ENCODE measurements around the gene PRODH.
"Not testable (repeated sequence)": the region's sequence is repeated elsewhere in the genome, so short reads cannot be mapped to it uniquely, and the experiment has no call there.

PRODH gene

DNA sequence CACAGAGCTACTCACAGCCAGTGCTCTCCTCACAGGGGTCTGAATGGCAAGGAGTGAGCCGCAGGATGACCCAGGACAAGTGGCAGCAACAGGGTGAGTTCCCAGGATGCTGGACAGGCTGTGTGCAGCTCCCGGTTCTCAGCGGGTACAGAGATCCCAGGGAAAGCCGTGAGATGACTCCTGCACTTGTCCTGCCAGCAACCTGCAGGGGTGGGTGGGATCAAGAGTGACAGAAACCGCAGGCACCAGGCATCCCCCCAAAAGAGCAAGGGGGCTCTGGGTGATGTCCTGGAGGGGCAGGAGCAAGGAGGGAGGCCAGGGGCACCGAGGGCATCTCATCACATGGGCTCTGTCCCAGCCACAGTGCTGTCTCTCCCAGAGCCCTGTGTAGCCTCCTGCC, 15.9 kb upstream of the PRODH start:
- H3K36me3 ChIP-seq (ENCODE audit: low read length) = no peaks in the 10 kb centered on the region
- no peaks in the 10 kb centered on the region for H3F3A ChIP-seq (ENCODE audit: insufficient read depth)
- H4K20me1 ChIP-seq (ENCODE audit: low read depth, low read length) = no peaks in the 10 kb centered on the region
- H3K27ac ChIP-seq (ENCODE audit: low read depth, low read length) = no peak overlapping the region
- no peak overlapping the region for H3K4me3 ChIP-seq (ENCODE audit: insufficient read depth, low read length, poor library complexity, severe bottlenecking)
- no peaks in the 10 kb centered on the region for H3K9me2 ChIP-seq (replicated peaks; ENCODE audit: insufficient read depth, low read length)
- H3K9me3 ChIP-seq (ENCODE audit: insufficient read depth, low read length) = no peaks in the 10 kb centered on the region
- H3K4me2 ChIP-seq (ENCODE audit: low read depth, low read length, poor library complexity, severe bottlenecking) = no peak overlapping the region
- no peaks in the 10 kb centered on the region for H3K79me2 ChIP-seq (ENCODE audit: insufficient read depth, low read length)
- H3K9ac ChIP-seq (ENCODE audit: low read length) = no peak overlapping the region
- no peak overlapping the region for H2AFZ ChIP-seq (ENCODE audit: low read depth, low read length, severe bottlenecking)
- TF ChIP-seq, protein P1, sequence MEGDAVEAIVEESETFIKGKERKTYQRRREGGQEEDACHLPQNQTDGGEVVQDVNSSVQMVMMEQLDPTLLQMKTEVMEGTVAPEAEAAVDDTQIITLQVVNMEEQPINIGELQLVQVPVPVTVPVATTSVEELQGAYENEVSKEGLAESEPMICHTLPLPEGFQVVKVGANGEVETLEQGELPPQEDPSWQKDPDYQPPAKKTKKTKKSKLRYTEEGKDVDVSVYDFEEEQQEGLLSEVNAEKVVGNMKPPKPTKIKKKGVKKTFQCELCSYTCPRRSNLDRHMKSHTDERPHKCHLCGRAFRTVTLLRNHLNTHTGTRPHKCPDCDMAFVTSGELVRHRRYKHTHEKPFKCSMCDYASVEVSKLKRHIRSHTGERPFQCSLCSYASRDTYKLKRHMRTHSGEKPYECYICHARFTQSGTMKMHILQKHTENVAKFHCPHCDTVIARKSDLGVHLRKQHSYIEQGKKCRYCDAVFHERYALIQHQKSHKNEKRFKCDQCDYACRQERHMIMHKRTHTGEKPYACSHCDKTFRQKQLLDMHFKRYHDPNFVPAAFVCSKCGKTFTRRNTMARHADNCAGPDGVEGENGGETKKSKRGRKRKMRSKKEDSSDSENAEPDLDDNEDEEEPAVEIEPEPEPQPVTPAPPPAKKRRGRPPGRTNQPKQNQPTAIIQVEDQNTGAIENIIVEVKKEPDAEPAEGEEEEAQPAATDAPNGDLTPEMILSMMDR (IDR thresholded peaks at IDR 0.05; ENCODE audit: insufficient read depth, low read length, poor library complexity, severe bottlenecking) = no peak
- TF ChIP-seq EZH2phosphoT487 (conservative IDR thresholded peaks at IDR 0.05; ENCODE audit: low read length) = no peak
- H3K27me3 ChIP-seq (ENCODE audit: low read length) = no peaks in the 10 kb centered on the region

DNA sequence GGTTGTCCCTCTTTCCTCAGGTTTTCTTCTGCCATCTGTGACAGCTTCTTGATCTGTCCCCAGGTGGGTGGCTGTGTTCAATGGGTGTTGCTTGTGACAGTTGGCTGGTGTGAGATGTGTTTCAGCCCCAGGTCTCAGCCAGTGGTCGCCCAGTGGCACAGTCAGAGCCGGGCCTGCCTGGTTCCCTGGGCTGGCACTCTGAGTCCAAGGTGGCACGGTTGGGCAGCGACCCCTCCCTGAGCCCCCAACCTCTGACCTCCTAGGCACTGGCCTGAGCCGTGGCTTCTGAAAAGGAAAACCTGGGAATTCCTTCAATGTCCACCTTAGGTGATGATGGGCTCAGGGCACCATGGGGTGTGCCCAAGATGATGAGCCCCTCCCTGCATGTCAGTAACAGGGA, 14.0 kb upstream of the PRODH start:
- H3K4me3 ChIP-seq (ENCODE audit: insufficient read depth, low read length, poor library complexity, severe bottlenecking) = no peak overlapping the region
- no peaks in the 10 kb centered on the region for H3K27me3 ChIP-seq (ENCODE audit: low read length)
- no peaks in the 10 kb centered on the region for H3F3A ChIP-seq (ENCODE audit: insufficient read depth)
- H3K9ac ChIP-seq (ENCODE audit: low read length) = no peak overlapping the region
- H4K20me1 ChIP-seq (ENCODE audit: low read depth, low read length) = no peaks in the 10 kb centered on the region
- no peak overlapping the region for H3K27ac ChIP-seq (ENCODE audit: low read depth, low read length)
- H2AFZ ChIP-seq (ENCODE audit: low read depth, low read length, severe bottlenecking) = no peak overlapping the region
- no peak overlapping the region for H3K4me2 ChIP-seq (ENCODE audit: low read depth, low read length, poor library complexity, severe bottlenecking)
- H3K9me2 ChIP-seq (replicated peaks; ENCODE audit: insufficient read depth, low read length) = no peaks in the 10 kb centered on the region
- H3K9me3 ChIP-seq (ENCODE audit: insufficient read depth, low read length) = no peaks in the 10 kb centered on the region
- no peaks in the 10 kb centered on the region for H3K79me2 ChIP-seq (ENCODE audit: insufficient read depth, low read length)
- no peaks in the 10 kb centered on the region for H3K36me3 ChIP-seq (ENCODE audit: low read length)
- no peak for TF ChIP-seq EZH2phosphoT487 (conservative IDR thresholded peaks at IDR 0.05; ENCODE audit: low read length)
- TF ChIP-seq, protein P1 (IDR thresholded peaks at IDR 0.05; ENCODE audit: insufficient read depth, low read length, poor library complexity, severe bottlenecking) = no peak

DNA sequence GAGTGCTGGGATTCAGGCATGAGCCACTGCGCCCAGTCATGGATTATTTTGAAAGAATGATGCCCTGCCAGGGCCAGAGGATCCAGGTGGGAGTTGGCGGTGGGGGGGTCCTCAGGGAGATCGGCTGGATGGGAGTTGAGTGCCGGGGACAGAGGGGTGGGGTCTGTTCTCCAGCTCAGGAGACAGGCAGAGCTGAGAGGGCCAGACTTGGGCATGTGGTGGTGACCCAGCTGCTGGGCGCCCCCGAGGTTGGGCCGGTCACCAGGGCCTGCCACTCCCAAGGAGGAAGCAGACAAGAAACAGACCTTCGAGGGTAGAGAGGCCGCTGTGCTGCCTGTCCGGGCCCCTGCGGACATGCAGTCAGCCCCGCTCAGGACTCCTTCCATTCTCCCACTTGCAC, 11.8 kb upstream of the PRODH start:
- no peaks in the 10 kb centered on the region for H3K36me3 ChIP-seq (ENCODE audit: low read length)
- no peaks in the 10 kb centered on the region for H3K9me3 ChIP-seq (ENCODE audit: insufficient read depth, low read length)
- no peak overlapping the region for H3K9ac ChIP-seq (ENCODE audit: low read length)
- H3K79me2 ChIP-seq (ENCODE audit: insufficient read depth, low read length) = no peaks in the 10 kb centered on the region
- no peaks in the 10 kb centered on the region for H4K20me1 ChIP-seq (ENCODE audit: low read depth, low read length)
- no peak overlapping the region for H3K27ac ChIP-seq (ENCODE audit: low read depth, low read length)
- no peaks in the 10 kb centered on the region for H3K9me2 ChIP-seq (replicated peaks; ENCODE audit: insufficient read depth, low read length)
- no peaks in the 10 kb centered on the region for H3F3A ChIP-seq (ENCODE audit: insufficient read depth)
- TF ChIP-seq, protein P1 (IDR thresholded peaks at IDR 0.05; ENCODE audit: insufficient read depth, low read length, poor library complexity, severe bottlenecking) = no peak
- TF ChIP-seq EZH2phosphoT487 (conservative IDR thresholded peaks at IDR 0.05; ENCODE audit: low read length) = no peak
- H3K27me3 ChIP-seq (ENCODE audit: low read length) = no peaks in the 10 kb centered on the region
- H2AFZ ChIP-seq (ENCODE audit: low read depth, low read length, severe bottlenecking) = no peak overlapping the region
- no peak overlapping the region for H3K4me2 ChIP-seq (ENCODE audit: low read depth, low read length, poor library complexity, severe bottlenecking)
- H3K4me3 ChIP-seq (ENCODE audit: insufficient read depth, low read length, poor library complexity, severe bottlenecking) = no peak overlapping the region

DNA sequence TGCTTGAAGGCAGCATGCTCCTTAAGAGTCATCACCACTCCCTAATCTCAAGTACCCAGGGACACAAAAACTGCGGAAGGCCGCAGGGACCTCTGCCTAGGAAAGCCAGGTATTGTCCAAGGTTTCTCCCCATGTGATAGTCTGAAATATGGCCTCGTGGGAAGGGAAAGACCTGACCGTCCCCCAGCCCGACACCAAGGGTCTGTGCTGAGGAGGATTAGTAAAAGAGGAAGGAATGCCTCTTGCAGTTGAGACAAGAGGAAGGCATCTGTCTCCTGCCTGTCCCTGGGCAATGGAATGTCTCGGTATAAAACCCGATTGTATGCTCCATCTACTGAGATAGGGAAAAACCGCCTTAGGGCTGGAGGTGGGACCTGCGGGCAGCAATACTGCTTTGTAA, 11.0 kb upstream of the PRODH start:
- not testable (repeated sequence) for H3F3A ChIP-seq (ENCODE audit: insufficient read depth); H2AFZ ChIP-seq (ENCODE audit: low read depth, low read length, severe bottlenecking); H3K27ac ChIP-seq (ENCODE audit: low read depth, low read length); H3K9me2 ChIP-seq (replicated peaks; ENCODE audit: insufficient read depth, low read length); H3K79me2 ChIP-seq (ENCODE audit: insufficient read depth, low read length); H3K27me3 ChIP-seq (ENCODE audit: low read length); H3K4me2 ChIP-seq (ENCODE audit: low read depth, low read length, poor library complexity, severe bottlenecking); H3K4me3 ChIP-seq (ENCODE audit: insufficient read depth, low read length, poor library complexity, severe bottlenecking); H3K9me3 ChIP-seq (ENCODE audit: insufficient read depth, low read length); H3K36me3 ChIP-seq (ENCODE audit: low read length); H4K20me1 ChIP-seq (ENCODE audit: low read depth, low read length); H3K9ac ChIP-seq (ENCODE audit: low read length)

DNA sequence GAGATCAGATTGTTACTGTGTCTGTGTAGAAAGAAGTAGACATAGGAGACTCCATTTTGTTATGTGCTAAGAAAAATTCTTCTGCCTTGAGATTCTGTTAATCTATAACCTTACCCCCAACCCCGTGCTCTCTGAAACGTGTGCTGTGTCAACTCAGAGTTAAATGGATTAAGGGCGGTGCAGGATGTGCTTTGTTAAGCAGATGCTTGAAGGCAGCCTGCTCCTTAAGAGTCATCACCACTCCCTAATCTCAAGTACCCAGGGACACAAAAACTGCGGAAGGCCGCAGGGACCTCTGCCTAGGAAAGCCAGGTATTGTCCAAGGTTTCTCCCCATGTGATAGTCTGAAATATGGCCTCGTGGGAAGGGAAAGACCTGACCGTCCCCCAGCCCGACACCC, 2.6 kb upstream of the PRODH start:
- H3K9me2 ChIP-seq (replicated peaks; ENCODE audit: insufficient read depth, low read length); H3K4me3 ChIP-seq (ENCODE audit: insufficient read depth, low read length, poor library complexity, severe bottlenecking); H3K36me3 ChIP-seq (ENCODE audit: low read length); H2AFZ ChIP-seq (ENCODE audit: low read depth, low read length, severe bottlenecking); H3K27me3 ChIP-seq (ENCODE audit: low read length); H4K20me1 ChIP-seq (ENCODE audit: low read depth, low read length); H3K9me3 ChIP-seq (ENCODE audit: insufficient read depth, low read length); H3K79me2 ChIP-seq (ENCODE audit: insufficient read depth, low read length); H3K27ac ChIP-seq (ENCODE audit: low read depth, low read length); H3K4me2 ChIP-seq (ENCODE audit: low read depth, low read length, poor library complexity, severe bottlenecking); H3K9ac ChIP-seq (ENCODE audit: low read length); H3F3A ChIP-seq (ENCODE audit: insufficient read depth): not testable (repeated sequence)

DNA sequence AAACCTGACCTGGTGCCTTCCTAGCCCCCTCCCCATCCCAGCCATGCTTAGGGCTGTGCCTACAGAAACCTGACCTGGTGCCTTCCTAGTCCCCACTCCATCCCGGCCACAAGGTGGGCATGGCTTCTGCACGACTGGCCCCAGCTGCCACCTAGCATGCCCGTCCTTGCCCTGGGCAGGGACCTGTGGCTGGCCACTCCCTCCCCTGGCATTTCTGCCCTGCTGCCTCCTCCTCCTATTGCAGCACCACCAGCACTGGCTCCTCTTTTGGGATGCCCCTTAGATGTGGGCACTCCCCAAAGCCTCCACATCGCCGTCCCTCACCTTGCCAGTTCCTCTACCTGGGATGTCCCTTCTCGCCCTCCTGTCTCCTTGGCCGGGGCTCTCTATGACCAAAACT, 1.4 kb downstream of the PRODH start:
- H3K9ac ChIP-seq (ENCODE audit: low read length); H3F3A ChIP-seq (ENCODE audit: insufficient read depth); H3K9me2 ChIP-seq (replicated peaks; ENCODE audit: insufficient read depth, low read length): not testable (repeated sequence)

More for the DNA sequence above, 1.4 kb downstream of the PRODH start:
- H2AFZ ChIP-seq (ENCODE audit: low read depth, low read length, severe bottlenecking); H3K9me3 ChIP-seq (ENCODE audit: insufficient read depth, low read length); H3K4me3 ChIP-seq (ENCODE audit: insufficient read depth, low read length, poor library complexity, severe bottlenecking); H4K20me1 ChIP-seq (ENCODE audit: low read depth, low read length); H3K36me3 ChIP-seq (ENCODE audit: low read length); H3K4me2 ChIP-seq (ENCODE audit: low read depth, low read length, poor library complexity, severe bottlenecking); H3K27ac ChIP-seq (ENCODE audit: low read depth, low read length); H3K79me2 ChIP-seq (ENCODE audit: insufficient read depth, low read length); H3K27me3 ChIP-seq (ENCODE audit: low read length): not testable (repeated sequence)
